Astrocyte of the cerebellum (primary cell): ENCODE data around the gene POC1A.
"Not testable (repeated sequence)": the region's sequence is repeated elsewhere in the genome, so short reads cannot be mapped to it uniquely, and the experiment has no call there.

Source experiments
- DNase-seq: peaks from one replicate; pipeline ENCODE4 v3.0.0-alpha.2; 2011; ENCODE audit warnings: low read depth
- H3K4me3 ChIP-seq: 2 replicates; pipeline ENCODE4 v1.5.1; 2011; ENCODE audit warnings: mild to moderate bottlenecking, low read depth, low read length, moderate library complexity
- CTCF ChIP-seq: IDR thresholded peaks from 2 replicates; pipeline ENCODE4 v1.5.1; 2012; ENCODE audit warnings: low read length, low read depth, moderate library complexity, mild to moderate bottlenecking; ENCODE audit errors: missing control alignments
- in situ Hi-C: cut with HindIII; loops from 2 replicates; pipeline ENCODE4 v1.10.0; 2017; ENCODE audit warnings: low sequenced_read_pairs

POC1A gene

GRCh38 chr3:52046186-52046901, 107.9 kb downstream of the POC1A start:
- no peak for TF ChIP-seq CTCF
- no peak overlapping the region for H3K4me3 ChIP-seq
- DNase-seq: peak; percentile 60
- in situ Hi-C loops: loop anchor here (5.0 kb wide), 3 partner anchors 46 to 106 kb away; partner anchors contain the start of gene POC1A

DNA sequence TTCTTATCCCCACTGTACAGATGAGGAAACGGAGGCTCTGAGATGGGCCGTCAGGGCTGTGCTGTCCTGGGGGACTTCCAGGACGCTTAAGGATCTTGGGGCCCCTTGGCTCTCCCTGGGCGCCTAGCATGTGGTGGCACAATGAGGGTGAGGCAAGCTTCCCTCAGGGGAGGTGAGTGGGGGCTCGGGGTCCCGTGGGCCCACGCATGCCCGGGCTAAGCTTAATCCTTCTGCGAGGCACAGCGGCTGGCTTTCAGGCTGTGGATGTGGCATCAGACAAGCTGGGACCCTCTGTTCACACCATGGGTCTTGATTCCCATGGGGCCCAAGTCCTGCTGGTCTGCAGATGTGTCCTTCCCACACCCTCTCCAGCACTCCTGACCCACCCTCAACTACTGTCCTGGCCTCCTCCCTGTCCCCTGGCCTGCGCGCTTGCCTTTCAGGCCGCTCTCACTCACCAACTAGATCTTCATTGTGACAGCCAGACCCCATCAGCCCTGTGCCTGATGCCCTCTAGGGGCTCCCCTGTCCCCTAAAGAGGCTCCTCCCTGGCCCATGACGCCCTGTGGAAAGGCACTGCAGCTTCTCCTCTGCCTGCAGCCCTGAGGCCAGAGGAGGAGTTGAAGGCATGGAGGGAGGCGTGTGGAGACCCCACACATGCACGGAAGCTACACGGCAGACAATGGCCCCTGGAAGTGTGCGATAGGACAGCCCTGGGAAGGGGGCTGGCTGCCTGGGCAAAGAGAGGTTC, 109.2 kb downstream of the POC1A start:
- in situ Hi-C loops: loop anchor here (5.0 kb wide), 3 partner anchors 47 to 107 kb away; partner anchors contain the start of gene POC1A
- H3K4me3 ChIP-seq: no peak overlapping the region
- no peak for TF ChIP-seq CTCF
- no peak for DNase-seq

GRCh38 chr3:52043750-52044149, 110.5 kb downstream of the POC1A start:
- in situ Hi-C loops: no loop called here
- TF ChIP-seq CTCF: no peak
- H3K4me3 ChIP-seq: no peak overlapping the region
- DNase-seq: no peak

GRCh38 chr3:52043039-52043438, 111.2 kb downstream of the POC1A start:
- DNase-seq, H3K4me3 ChIP-seq, in situ Hi-C loops: not testable (repeated sequence)

DNA sequence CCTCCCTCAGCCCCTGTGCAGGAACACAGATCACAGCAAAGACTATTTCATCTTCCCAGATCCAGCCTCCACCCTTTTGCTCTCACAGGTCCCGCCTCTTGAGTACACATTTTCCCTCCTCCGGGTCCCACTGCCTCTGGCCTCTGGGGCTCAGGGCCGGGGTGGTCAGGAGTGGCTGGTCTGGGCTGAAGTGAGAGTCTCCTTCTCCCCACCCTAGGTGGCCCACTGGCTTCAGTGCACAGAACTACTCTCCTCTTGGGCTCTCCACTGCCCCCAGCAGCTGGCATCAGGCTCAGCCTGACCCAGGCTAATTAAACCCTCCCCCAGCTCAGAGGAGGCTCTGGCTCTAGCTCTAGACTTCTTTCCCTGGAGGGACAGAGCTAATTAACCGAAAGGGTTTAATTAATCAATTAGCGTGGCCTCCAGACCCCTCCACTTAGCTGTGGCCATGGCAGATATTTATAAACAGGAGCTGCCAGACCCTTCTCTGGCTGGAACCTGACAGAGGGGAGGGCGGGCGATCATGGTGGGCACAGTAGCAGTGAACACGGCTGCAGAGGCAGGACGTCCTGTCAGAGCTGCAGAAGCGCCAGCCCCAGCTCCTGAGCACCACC, 113.0 kb downstream of the POC1A start:
- no peak for DNase-seq
- in situ Hi-C loops: no loop called here
- no peak overlapping the region for H3K4me3 ChIP-seq
- TF ChIP-seq CTCF: peak; percentile 30

- H3K4me3 ChIP-seq: no peak overlapping the region
- TF ChIP-seq CTCF: no peak
- no peak for DNase-seq
- in situ Hi-C loops: no loop called here
These were observed 113.6 kb downstream of the POC1A start for GRCh38 chr3:52040600-52040999.
